GDM1 (cell line): ENCODE results near the gene SYNJ1.
"Not testable (repeated sequence)": the region's sequence is repeated elsewhere in the genome, so short reads cannot be mapped to it uniquely, and the experiment has no call there.

Experiments used
- DNase-seq: peaks from one replicate; lab custom pipeline; 2025; lab: John Stamatoyannopoulos, UW

SYNJ1 gene, protein sequence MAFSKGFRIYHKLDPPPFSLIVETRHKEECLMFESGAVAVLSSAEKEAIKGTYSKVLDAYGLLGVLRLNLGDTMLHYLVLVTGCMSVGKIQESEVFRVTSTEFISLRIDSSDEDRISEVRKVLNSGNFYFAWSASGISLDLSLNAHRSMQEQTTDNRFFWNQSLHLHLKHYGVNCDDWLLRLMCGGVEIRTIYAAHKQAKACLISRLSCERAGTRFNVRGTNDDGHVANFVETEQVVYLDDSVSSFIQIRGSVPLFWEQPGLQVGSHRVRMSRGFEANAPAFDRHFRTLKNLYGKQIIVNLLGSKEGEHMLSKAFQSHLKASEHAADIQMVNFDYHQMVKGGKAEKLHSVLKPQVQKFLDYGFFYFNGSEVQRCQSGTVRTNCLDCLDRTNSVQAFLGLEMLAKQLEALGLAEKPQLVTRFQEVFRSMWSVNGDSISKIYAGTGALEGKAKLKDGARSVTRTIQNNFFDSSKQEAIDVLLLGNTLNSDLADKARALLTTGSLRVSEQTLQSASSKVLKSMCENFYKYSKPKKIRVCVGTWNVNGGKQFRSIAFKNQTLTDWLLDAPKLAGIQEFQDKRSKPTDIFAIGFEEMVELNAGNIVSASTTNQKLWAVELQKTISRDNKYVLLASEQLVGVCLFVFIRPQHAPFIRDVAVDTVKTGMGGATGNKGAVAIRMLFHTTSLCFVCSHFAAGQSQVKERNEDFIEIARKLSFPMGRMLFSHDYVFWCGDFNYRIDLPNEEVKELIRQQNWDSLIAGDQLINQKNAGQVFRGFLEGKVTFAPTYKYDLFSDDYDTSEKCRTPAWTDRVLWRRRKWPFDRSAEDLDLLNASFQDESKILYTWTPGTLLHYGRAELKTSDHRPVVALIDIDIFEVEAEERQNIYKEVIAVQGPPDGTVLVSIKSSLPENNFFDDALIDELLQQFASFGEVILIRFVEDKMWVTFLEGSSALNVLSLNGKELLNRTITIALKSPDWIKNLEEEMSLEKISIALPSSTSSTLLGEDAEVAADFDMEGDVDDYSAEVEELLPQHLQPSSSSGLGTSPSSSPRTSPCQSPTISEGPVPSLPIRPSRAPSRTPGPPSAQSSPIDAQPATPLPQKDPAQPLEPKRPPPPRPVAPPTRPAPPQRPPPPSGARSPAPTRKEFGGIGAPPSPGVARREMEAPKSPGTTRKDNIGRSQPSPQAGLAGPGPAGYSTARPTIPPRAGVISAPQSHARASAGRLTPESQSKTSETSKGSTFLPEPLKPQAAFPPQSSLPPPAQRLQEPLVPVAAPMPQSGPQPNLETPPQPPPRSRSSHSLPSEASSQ (N-terminal part only)

DNA sequence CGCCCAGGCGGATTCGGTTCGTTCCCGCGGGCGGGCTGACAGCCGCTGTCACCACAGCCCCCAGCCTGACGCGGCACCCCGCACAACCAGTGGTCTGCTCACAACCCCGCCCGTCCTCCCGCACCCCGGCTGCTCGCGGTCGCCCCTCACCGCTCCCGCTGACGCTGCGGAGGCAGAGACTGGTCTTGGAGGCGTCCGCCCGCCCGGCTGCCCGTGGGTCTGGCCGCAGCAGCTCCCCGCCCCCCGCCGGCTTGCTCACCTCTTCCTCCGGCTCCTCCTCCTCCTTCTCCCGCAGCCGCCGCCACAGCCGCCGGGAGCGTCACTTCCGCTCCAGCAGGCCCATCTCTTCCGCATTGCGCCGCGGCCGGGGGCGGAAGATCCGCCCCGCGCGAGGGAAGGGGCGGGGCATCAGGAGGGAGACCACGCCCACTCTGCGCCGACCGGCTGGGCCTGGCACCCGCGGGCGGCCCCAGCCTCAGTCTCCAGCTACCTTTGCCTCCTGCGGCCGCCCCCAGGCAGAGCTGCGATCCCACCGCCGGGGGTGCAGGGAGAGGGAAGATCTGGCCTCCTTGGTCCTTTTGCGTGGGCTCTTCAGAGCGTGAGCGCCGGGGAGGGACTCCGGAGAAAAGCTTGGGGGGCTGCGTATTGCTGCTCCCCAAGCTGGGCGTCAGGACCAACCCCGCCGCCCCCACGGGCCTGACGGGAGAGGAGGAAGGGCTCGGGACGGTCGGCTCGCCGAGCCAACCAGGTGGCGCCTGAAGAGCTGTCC lies at the start of gene SYNJ1:
Gene SYNJ1, minus strand, starts transcription at position 327 of the 769 bp plus-strand sequence. CDS start 1,118 bp downstream, outside the sequence.
- DNase-seq: peak; percentile 90

DNA sequence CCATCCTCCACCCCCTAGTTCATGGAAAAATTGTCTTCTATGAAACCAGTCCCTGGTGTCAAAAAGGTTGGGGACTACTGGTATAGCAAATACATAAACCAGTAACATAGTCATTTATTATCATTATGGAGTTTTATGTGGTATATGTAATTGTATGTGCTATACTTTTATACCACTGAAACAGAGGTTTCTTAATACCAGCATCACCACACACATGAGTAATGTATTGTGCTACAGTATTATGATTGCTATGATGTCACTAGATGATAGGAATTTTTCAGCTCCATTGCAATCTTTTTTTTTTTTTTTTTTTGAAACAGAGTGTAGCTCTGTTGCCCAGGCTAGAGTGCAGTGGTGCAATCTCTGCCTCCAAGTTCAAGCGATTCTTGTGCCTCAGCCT lies 49.5 kb upstream of the SYNJ1 start:
- DNase-seq: no peak

DNA sequence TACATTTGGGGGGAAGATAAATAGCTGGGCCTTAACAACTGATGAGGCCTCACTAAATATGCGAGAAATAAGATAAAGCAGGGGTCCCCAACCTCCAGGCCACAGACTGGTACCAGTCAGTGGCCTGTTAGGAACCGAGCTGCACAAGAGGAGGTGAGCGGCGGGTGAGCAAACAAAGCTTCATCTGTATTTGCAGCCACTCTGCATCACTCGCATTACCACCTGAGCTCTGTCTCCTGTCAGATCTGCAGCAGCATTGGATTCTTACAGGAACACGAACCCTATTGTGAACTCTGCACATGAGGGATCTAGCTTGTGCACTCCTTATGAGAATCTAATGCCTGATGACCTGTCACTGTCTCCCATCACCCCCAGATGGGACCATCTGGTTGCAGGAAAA lies 48.9 kb upstream of the SYNJ1 start:
- DNase-seq: no peak

DNA sequence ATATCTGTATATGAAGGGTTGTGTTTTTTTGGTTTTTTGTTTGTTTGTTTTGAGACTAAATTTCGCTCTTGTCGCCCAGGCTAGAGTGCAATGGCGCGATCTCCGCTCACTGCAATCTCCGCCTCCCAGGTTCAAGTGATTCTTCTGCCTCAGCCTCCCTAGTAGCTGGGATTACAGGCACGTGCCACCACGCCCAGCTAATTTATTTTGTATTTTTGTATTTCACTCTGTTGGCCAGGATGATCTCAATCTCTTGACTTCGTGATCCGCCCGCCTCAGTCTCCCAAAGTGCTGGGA lies 45.2 kb upstream of the SYNJ1 start:
- not testable (repeated sequence) for DNase-seq

DNA sequence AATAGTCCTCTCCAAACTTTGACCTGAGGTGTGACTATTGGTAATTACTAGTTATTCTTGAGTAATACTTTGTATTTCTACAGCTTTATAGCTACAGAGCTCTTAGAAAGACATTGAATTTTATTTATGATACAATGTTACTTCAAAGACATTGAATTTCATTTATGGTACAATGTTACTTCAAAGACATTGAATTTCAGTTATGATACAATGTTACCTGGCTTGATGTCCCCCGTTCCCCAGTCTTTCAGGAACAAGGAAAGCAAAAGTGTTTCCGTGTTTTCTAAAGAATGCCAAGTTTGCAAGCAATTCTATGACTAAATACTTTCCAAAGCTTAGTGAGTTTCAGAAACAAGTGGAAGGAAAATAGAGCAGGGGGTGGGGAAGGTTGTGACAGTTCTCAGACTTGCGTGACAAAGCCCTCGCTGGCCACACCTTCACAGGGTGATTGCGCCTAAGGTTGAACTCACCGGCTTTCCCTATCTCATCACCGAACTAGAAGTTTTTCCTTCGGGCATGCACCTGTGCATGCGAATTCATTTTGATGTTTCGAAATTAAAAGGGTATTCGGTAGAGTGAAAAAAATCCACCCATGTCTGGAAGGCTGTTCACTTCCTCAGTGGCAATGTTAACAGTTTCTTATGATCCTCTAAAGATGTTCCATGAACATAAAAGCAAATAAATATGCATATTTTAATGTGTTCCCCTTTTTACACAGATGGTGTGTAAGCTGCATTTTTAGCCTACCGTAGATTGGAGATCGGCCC lies 44.7 kb upstream of the SYNJ1 start:
- no peak for DNase-seq

DNA sequence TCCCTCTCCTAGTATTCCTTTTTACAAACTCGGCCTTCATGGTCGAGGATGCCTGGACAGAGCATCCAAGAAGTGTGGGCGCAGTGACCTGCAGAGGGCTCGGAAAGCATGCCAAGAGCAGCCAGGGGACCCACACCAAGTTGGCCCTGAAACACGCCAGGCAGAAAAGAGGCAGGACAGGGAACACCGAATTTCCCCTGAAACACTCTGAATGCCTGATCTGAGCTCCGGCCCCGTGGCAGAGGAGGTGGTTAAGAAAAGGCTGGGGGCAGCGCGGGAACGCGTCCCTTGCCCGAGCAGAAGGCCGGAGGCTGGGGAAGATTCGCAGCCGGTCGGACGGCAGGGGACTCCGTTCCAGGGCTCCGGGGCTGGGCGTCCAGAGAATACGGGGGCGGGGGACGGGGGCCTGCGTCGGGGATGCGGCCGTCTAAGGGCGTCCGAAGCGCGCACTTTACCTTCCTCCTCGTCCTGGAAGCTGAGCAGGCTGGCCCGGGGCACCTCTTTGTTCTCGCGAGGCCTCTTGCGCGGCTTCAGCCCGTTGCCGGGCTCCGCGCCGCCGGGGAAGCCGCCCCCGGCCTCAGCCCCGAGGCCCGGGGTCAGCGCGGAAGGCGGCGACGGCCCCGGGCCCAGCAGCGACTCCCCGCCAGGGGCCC lies 43.2 kb upstream of the SYNJ1 start:
- DNase-seq: peak; percentile 53

DNA sequence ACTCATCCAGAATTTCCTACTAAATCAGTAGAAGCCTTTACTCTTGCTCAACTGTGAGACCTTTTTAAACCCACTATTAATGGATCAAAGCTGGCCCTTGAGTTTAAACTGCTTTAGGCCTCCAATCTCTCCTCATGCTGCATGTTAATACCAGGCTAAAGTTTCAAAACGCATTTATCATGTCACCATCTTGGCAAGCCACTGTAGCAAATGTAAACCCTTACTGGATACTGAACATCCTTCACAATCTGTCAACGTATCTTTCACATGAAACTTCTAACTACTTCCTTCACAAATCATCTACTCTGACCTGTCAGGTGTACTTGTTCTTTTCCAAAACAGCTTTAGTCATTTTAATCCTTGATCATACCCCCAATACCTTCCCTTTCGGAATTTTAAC lies 40.7 kb upstream of the SYNJ1 start:
- DNase-seq: no peak

DNA sequence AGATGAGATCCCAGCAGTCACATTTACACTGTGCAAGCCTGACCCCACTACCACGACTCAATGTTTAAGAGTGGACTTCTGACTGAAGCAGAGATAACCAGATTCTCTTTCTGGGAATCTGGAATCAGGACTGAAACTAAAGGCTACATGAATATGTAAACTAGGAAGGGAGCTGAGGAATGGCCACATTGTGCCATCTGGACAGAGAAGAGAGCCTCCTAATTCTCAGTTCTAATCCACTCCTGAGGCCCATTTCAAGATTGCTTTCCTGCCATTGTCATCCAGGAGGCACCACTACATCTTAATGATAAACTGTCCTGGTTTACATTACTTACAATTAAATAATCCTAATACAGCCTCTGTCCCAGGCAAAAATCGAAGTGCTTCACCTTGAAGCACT lies 37.2 kb upstream of the SYNJ1 start:
- no peak for DNase-seq

DNA sequence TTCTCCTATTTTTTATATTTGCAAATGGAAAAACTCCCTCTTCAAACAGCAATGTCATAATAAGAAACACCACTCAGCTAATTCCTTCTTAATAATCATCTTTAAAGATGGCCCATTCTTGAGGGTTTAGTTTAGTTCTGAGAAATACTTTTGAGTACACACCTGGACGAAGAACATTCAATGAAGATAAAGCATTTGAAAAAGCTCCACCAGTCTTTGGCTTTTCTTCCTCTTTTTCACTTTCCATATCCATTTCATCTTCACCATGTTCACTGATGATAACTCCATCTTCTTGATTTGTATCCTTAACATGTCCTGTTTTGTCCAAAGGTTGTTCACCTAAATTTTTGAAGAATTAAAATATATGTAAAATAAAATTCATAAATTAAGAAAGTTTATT lies 36.4 kb upstream of the SYNJ1 start:
- DNase-seq: no peak

DNA sequence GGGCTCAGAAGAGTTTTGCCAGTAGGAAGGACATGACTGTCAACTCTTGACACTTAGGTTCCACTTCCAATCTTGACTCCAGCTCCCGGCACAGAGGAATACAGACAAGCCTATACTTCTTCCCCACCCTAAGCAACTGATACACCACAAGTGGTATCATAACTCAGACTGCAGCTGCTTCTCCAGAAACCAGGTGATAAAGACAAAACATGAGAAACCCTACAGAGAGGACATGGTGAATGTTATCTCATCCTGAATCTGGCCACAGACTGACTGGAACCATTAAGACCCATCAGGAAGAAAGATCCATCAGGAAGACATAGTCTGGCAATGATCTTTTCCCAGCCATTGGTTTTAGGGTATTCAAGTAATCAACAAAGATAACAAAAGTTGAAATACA lies 30.0 kb upstream of the SYNJ1 start:
- no peak for DNase-seq

DNA sequence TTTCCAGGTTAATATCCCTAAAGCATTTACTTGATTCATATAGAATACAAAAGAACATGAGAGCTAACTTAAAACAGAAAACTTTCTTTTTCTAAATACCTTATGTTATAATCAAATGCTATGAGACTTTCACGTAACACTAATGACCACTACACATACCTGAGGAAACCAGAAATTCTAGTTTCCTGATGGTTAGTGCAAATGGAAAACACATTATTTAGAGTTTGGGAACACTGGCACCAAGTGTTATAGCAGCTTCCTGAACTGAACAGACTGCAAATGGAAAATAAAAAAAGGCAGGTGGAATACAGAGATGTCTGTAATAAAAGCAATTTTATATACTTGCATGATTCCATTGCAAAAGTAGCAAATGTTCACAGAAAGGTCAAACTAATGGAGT lies 28.3 kb upstream of the SYNJ1 start:
- DNase-seq: no peak

DNA sequence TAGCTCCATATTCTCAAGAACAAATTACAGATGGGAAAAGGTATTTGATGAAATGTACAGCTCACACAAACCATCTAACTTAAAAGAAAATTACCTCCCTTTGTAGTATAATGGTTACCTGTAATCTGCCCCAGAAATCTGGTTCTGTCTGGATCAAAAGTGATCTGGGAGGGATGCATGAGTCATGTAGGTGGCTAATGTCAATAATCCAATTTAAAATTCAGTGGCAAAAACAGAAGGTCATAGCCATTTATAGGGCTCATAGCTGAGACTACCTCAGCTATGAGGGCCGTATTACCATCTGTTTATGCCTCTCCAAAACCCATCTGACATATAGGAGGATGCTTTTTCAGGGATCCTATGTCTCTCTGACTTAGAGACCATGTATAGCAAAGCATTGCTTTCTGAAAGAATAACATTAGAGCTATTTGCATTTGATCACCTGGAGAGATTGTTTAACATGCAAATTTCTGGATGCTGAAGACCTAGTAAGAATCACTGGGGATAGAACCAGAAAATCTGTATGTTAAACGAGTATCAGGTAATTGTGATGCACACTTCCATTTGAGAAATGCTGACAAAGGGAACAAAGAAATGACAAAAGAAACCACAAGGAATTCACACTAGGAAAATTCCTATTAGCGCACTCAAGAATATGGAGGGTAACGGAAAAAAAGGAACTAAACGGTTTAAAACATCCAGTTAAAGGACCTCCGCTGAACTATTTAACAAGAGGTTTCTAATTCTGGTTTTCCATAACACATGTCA lies 26.2 kb upstream of the SYNJ1 start:
- DNase-seq: no peak

DNA sequence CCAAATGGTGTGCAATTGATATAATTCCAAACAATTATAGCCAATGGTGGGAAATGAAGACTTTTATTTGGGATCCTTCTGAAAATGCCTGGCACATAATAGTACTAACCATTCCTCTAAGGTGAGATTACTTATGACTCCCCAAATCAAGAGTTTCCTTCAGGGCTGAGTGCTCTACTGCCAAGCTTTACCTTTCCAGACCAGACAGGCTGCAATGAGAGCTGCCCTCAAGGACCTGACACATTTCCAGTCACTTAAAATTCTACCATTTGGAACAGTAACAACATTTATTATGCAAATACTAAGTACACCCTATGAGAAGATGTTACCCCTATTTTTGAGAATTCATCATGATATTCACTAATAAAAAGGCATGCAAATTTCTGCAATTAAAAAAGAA lies 22.6 kb upstream of the SYNJ1 start:
- no peak for DNase-seq

DNA sequence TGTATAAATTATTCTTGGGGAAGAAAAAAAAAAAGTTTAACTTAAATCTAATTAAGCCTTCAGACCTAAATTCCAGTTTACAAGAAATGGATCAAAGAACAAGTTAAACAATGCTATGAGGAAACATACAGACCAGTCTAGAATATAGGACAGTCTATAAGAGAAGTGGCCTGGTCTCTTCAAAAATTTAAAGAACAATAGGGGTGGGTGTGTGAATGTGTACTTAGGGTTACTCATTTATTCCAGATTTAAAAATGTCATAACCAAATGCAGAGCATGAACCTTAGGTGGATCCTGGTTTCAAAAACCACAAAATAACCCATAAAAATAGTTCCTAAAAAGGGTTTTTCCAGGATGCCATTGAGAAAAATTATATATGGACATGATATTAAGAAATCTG lies 21.8 kb upstream of the SYNJ1 start:
- DNase-seq: no peak

DNA sequence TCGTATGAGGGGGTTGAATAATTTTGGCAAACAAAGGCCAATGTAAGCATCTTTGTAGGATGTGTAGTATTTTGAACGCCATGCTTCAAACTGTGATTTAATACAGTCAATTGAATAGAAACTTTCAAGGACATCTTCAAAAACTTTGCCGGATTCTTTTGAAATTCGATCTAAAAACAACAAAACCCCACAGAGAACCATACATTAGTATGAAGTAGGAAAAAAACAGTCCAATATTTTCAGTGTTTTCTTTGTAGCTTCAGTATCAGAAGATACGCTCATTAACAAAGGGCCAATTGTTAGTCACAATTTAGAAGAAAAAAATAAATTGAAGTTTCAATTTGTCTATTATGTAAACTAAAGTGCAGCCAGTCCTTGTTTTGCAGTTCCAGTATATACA lies 20.7 kb upstream of the SYNJ1 start:
- DNase-seq: no peak

DNA sequence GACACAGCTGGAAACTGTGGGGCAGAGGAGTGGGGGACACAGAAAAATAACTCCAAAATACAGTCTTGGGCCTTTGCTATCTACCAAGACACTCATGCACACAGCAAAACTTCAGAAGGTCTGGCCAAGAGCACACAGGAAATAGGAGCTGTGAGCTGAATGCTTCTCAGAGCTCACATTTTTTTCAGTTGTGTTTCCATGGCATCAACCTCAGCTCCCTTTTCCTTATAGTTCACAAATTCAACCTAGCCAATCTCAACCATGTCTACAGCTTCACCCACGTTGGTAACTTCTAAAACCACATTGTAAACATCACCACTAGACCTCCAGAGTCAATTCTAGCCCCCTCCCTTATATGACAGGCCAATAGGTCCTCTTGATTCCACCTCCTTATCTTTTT lies 19.6 kb upstream of the SYNJ1 start:
- DNase-seq: no peak

DNA sequence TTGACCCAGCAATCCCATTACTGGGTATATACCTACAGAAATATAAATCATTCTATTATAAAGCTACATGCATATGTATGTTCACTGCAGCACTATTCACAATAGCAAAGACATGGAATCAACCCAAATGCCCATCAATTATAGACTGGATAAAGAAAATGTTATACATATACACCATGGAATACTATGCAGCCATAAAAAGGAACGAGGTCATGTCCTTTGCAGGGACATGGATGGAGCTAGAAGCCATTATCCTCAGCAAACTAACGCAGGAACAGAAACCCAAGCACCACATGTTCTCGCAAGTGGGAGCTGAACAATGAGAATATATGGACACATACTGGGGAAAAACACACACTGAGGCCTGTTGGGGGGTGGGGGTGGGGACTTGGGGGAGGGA lies 18.9 kb upstream of the SYNJ1 start:
- DNase-seq: not testable (repeated sequence)

DNA sequence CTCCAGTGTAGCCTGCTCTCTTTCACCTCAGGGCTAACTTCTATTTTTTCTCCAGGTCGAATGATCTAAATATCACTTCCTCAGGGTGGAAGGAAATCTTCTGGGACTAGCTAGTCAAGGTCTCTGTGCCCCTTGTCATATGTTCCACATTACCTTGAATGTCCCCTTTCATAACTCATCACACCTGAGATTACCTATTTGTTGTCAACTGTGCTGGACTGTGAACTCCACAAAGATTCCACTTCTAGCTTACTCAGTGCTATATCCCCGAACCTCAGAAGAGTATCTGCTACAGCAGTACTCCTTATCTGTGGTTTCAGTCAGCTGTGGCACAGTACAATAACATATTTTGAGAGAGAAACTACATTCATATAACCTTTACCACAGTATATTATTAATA lies 14.6 kb upstream of the SYNJ1 start:
- no peak for DNase-seq

DNA sequence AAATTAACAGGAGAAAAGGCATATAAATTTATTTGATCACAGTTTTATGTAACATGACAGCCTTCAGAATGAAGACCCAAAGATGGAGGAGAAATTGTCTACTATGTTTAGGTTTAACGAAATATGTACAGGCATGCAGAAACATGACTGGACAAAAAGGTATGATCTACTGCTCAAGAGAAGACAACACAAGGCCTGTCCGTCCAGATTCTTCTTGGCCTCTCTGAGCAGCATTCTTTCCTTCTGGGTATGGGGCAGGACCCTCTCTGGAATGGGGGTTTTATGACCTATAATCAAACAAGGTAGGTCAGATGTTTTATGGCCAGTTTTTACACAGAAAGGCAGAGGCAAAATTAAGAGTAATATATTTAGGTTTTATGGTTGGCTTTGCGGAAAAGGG lies 13.5 kb upstream of the SYNJ1 start:
- no peak for DNase-seq

DNA sequence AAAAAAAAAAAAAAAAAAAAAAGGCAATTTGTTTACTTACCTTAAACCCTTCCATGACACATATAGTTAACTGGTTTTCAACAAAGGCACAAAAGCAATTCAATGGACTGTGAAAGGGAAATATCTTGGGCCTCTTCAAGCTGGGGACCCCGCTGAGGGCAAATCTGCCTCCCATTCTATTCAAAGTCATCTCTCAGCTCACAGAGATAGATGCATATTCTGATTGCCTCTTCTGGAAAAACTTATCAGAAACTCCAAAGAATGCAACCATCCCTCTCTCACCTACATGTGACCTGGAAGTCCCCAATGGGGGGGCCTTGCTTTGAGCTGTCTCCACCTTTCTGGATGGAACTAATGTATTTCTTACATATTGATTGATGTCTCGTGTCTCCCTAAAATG lies 12.1 kb upstream of the SYNJ1 start:
- no peak for DNase-seq
